Neural cell (in vitro differentiated cells): ENCODE results near the gene PADI6. TPM values are rescaled to one million over a fixed set of nuclear protein-coding genes. Genes with fewer than 3 reads are reported as not detected.

Source experiments
- H2AFZ ChIP-seq: fragments of 200-600, 300-800 bp; sonication (generic), shearing (Covaris generic); 2 replicates; pipeline ENCODE4 v1.6.0; 2014; ENCODE audit warnings: low read depth, mild to moderate bottlenecking, antibody characterized with exemption, low read length, moderate library complexity
- H3F3A ChIP-seq: fragments of 200-600 bp; shearing (Covaris generic); 2 replicates; pipeline ENCODE4 v1.6.1; 2016; ENCODE audit warnings: mild to moderate bottlenecking, moderate library complexity, mixed read lengths, antibody characterized with exemption, low read length; ENCODE audit not compliant: insufficient read depth, poor library complexity, severe bottlenecking
- H3K27ac ChIP-seq: fragments of 200-600, 300-800 bp; sonication (generic), shearing (Covaris generic); 2 replicates; pipeline ENCODE4 v1.5.1; 2014; ENCODE audit warnings: mild to moderate bottlenecking, low read length, moderate library complexity
- H3K27me3 ChIP-seq: fragments of 300-800, 200-600 bp; sonication (generic), shearing (Covaris generic); 2 replicates; pipeline ENCODE4 v1.6.0; 2014; ENCODE audit warnings: mild to moderate bottlenecking, low read depth, low read length, moderate library complexity; ENCODE audit not compliant: insufficient read depth
- H3K36me3 ChIP-seq: fragments of 300-800, 200-600 bp; sonication (generic), shearing (Covaris generic); 2 replicates; pipeline ENCODE4 v1.5.1; 2014; ENCODE audit warnings: mild to moderate bottlenecking, antibody characterized with exemption, low read length, moderate library complexity; ENCODE audit not compliant: insufficient read depth
- H3K4me2 ChIP-seq: fragments of 300-800, 200-600 bp; sonication (generic), shearing (Covaris generic); 2 replicates; pipeline ENCODE4 v1.6.0; 2014; ENCODE audit warnings: mild to moderate bottlenecking, low read length
- H3K4me3 ChIP-seq: fragments of 300-800, 200-600 bp; sonication (generic), shearing (Covaris generic); 2 replicates; pipeline ENCODE4 v1.5.1; 2014; ENCODE audit warnings: mild to moderate bottlenecking, low read length, moderate library complexity
- H3K79me2 ChIP-seq: fragments of 200-600 bp; shearing (Covaris generic); replicated peaks from 2 replicates; pipeline ENCODE4 v1.6.0; 2014; ENCODE audit warnings: mild to moderate bottlenecking, low read length, moderate library complexity; ENCODE audit not compliant: insufficient read depth
- H3K9ac ChIP-seq: fragments of 300-800, 200-600 bp; sonication (generic), shearing (Covaris generic); 2 replicates; pipeline ENCODE4 v1.6.1; 2016; ENCODE audit warnings: mild to moderate bottlenecking, low read length, mixed read lengths
- H3K9me2 ChIP-seq: fragments of 200-600 bp; shearing (Covaris generic); 2 replicates; pipeline ENCODE4 v1.6.1; 2016; ENCODE audit warnings: mild to moderate bottlenecking, low read length, mixed read lengths; ENCODE audit not compliant: insufficient read depth
- H3K9me3 ChIP-seq: fragments of 200-600, 300-800 bp; sonication (generic), shearing (Covaris generic); 2 replicates; pipeline ENCODE4 v1.6.1; 2016; ENCODE audit warnings: mild to moderate bottlenecking, mixed run types, low read length, moderate library complexity, mixed read lengths
- H4K20me1 ChIP-seq: fragments of 200-600 bp; shearing (Covaris generic); 2 replicates; pipeline ENCODE4 v1.6.1; 2016; ENCODE audit warnings: mild to moderate bottlenecking, mixed run types; ENCODE audit not compliant: insufficient read depth
- CTCF ChIP-seq: fragments of 450-650 bp; IDR thresholded peaks from 2 replicates; pipeline ENCODE4 v1.5.1; 2014; ENCODE audit warnings: antibody characterized with exemption, mild to moderate bottlenecking, moderate library complexity; ENCODE audit not compliant: poor library complexity, severe bottlenecking
- EP300 ChIP-seq: fragments of 450-650 bp; conservative IDR thresholded peaks from 2 replicates; pipeline ENCODE4 v1.6.1; 2014; ENCODE audit warnings: antibody characterized with exemption, mild to moderate bottlenecking, moderate library complexity; ENCODE audit not compliant: poor library complexity, severe bottlenecking
- EZH2 ChIP-seq: fragments of 200-600, 300-800 bp; shearing (Covaris generic), sonication (generic); IDR thresholded peaks from 2 replicates; pipeline ENCODE4 v1.6.1; 2014; ENCODE audit warnings: antibody characterized with exemption, low read length, borderline replicate concordance, mild to moderate bottlenecking; ENCODE audit not compliant: insufficient read depth, poor library complexity, severe bottlenecking
- MXI1 ChIP-seq: fragments of 450-650 bp; conservative IDR thresholded peaks from 2 replicates; pipeline ENCODE4 v1.6.1; 2014; ENCODE audit warnings: antibody characterized with exemption, mild to moderate bottlenecking; ENCODE audit not compliant: poor library complexity, severe bottlenecking
- POLR2AphosphoS5 ChIP-seq: IDR thresholded peaks from 2 replicates; pipeline ENCODE4 v1.6.1; 2012
- RAD21 ChIP-seq: fragments of 450-650 bp; conservative IDR thresholded peaks from 2 replicates; pipeline ENCODE4 v1.6.1; 2014; ENCODE audit warnings: antibody characterized with exemption, mild to moderate bottlenecking, moderate library complexity
- REST ChIP-seq: IDR thresholded peaks from 2 replicates; pipeline ENCODE4 v1.6.1; 2012; ENCODE audit warnings: borderline replicate concordance
- SMC3 ChIP-seq: fragments of 450-650 bp; conservative IDR thresholded peaks from 2 replicates; pipeline ENCODE4 v1.6.1; 2014; ENCODE audit warnings: antibody characterized with exemption, mild to moderate bottlenecking, moderate library complexity; ENCODE audit not compliant: poor library complexity
- TAF1 ChIP-seq: IDR thresholded peaks from 2 replicates; pipeline ENCODE4 v1.6.1; 2012; ENCODE audit warnings: low read depth
- polyA plus RNA-seq: library from polyadenylated mRNA; depleted of rRNA; stranded (reverse); fragments of >200 nt; gene quantifications from 2 replicates; pipeline ENCODE4 v1.2.3, GENCODE V29; 2014

Gene PADI6
- polyA plus RNA-seq, 1 donor from 2014 or later, result not detected

- Histone ChIP-seq H3K27me3 (peaks cover 11% of the 10 kb centered on the region), H3K9me2 (no peaks in the 10 kb centered on the region), H3K4me2 (no peak overlapping the region), H3F3A (no peaks in the 10 kb centered on the region), H3K9me3 (no peaks in the 10 kb centered on the region), H3K27ac (no peak overlapping the region), H3K9ac (no peak overlapping the region), H3K79me2 (peaks cover 7% of the 10 kb centered on the region), H4K20me1 (no peaks in the 10 kb centered on the region), H3K4me3 (no peak overlapping the region), H2AFZ (no peak overlapping the region), H3K36me3 (no peaks in the 10 kb centered on the region)
- TF ChIP-seq CTCF, result no peak
These were observed 70.8 kb downstream of the PADI6 start for GRCh38 chr1:17442841-17443240.

- Histone ChIP-seq H3K9me3 (no peaks in the 10 kb centered on the region), H3K27me3 (no peaks in the 10 kb centered on the region), H3K4me3 (no peak overlapping the region), H3K79me2 (no peaks in the 10 kb centered on the region), H3K27ac (no peak overlapping the region), H3K36me3 (no peaks in the 10 kb centered on the region), H2AFZ (no peak overlapping the region), H3F3A (no peaks in the 10 kb centered on the region), H4K20me1 (no peaks in the 10 kb centered on the region), H3K9ac (no peak overlapping the region), H3K4me2 (no peak overlapping the region), H3K9me2 (no peaks in the 10 kb centered on the region)
- TF ChIP-seq RAD21 (no peak), EZH2 (no peak), TAF1 (no peak), POLR2AphosphoS5 (no peak), SMC3 (no peak), EP300 (no peak), MXI1 (no peak), REST (no peak)
These were observed 75.6 kb downstream of the PADI6 start for GRCh38 chr1:17447501-17447992.

Other genes with a start within 250 kb of the PADI6 start
- gene PADI1, start 167.1 kb upstream of the PADI6 start, polyA plus RNA-seq, result 0.44 and 0.66 TPM in 2 replicates
- not detected in 2 replicates for gene PADI3, start 123.1 kb upstream of the PADI6 start, polyA plus RNA-seq
- gene PADI4, start 64.0 kb upstream of the PADI6 start, polyA plus RNA-seq, result not detected in 2 replicates
- 34.4 and 38.5 TPM in 2 replicates for gene RCC2, start 67.5 kb downstream of the PADI6 start, polyA plus RNA-seq
- 123 and 142 TPM in 2 replicates for gene ARHGEF10L, start 167.5 kb downstream of the PADI6 start, polyA plus RNA-seq